HL-60 (cell line): ENCODE data around the gene CSTF3.

ENCODE experiments used
- POLR2AphosphoS5 ChIP-seq: IDR thresholded peaks from 2 replicates; pipeline ENCODE4 v1.6.1; 2012; ENCODE audit warnings: low read depth
- TF ChIP-seq, protein P1 (sequence below): IDR thresholded peaks from one replicate; pipeline ENCODE4 v1.5.1; 2011; ENCODE audit warnings: low read length, control low read depth, inconsistent platforms; ENCODE audit not compliant: insufficient read depth
- TF ChIP-seq, protein P2 (sequence below): IDR thresholded peaks from 2 replicates; pipeline ENCODE4 v1.6.1; 2012; ENCODE audit warnings: low read depth; ENCODE audit not compliant: insufficient replicate concordance

DNA sequence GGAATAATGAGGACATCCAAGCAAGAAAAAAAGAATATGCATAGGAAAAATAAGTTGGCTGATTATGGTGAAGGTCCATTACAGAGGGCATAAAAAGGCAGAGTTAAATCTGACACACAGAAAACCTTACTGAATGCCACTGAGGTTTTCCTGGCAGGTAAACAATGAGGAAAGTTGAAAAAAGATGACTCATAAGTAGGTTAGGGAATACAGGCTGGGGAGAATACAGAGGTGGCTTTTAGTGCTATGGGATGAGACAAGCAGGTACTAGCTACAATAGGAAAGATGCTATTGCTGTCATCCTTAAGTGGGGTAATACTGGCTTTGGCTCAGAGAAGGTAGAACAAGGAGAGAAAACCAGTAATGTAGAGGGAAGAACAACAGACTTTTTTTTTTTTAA lies 44.7 kb downstream of the CSTF3 start:
- TF ChIP-seq, protein P1, sequence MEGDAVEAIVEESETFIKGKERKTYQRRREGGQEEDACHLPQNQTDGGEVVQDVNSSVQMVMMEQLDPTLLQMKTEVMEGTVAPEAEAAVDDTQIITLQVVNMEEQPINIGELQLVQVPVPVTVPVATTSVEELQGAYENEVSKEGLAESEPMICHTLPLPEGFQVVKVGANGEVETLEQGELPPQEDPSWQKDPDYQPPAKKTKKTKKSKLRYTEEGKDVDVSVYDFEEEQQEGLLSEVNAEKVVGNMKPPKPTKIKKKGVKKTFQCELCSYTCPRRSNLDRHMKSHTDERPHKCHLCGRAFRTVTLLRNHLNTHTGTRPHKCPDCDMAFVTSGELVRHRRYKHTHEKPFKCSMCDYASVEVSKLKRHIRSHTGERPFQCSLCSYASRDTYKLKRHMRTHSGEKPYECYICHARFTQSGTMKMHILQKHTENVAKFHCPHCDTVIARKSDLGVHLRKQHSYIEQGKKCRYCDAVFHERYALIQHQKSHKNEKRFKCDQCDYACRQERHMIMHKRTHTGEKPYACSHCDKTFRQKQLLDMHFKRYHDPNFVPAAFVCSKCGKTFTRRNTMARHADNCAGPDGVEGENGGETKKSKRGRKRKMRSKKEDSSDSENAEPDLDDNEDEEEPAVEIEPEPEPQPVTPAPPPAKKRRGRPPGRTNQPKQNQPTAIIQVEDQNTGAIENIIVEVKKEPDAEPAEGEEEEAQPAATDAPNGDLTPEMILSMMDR: no peak
- no peak for TF ChIP-seq POLR2AphosphoS5
- TF ChIP-seq, protein P2, sequence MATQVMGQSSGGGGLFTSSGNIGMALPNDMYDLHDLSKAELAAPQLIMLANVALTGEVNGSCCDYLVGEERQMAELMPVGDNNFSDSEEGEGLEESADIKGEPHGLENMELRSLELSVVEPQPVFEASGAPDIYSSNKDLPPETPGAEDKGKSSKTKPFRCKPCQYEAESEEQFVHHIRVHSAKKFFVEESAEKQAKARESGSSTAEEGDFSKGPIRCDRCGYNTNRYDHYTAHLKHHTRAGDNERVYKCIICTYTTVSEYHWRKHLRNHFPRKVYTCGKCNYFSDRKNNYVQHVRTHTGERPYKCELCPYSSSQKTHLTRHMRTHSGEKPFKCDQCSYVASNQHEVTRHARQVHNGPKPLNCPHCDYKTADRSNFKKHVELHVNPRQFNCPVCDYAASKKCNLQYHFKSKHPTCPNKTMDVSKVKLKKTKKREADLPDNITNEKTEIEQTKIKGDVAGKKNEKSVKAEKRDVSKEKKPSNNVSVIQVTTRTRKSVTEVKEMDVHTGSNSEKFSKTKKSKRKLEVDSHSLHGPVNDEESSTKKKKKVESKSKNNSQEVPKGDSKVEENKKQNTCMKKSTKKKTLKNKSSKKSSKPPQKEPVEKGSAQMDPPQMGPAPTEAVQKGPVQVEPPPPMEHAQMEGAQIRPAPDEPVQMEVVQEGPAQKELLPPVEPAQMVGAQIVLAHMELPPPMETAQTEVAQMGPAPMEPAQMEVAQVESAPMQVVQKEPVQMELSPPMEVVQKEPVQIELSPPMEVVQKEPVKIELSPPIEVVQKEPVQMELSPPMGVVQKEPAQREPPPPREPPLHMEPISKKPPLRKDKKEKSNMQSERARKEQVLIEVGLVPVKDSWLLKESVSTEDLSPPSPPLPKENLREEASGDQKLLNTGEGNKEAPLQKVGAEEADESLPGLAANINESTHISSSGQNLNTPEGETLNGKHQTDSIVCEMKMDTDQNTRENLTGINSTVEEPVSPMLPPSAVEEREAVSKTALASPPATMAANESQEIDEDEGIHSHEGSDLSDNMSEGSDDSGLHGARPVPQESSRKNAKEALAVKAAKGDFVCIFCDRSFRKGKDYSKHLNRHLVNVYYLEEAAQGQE: no peak
